ENCODE data around the gene OR2M3.
"Not testable (repeated sequence)": the region's sequence is repeated elsewhere in the genome, so short reads cannot be mapped to it uniquely, and the experiment has no call there.

OR2M3 gene, protein sequence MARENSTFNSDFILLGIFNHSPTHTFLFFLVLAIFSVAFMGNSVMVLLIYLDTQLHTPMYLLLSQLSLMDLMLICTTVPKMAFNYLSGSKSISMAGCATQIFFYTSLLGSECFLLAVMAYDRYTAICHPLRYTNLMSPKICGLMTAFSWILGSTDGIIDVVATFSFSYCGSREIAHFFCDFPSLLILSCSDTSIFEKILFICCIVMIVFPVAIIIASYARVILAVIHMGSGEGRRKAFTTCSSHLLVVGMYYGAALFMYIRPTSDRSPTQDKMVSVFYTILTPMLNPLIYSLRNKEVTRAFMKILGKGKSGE

DNA sequence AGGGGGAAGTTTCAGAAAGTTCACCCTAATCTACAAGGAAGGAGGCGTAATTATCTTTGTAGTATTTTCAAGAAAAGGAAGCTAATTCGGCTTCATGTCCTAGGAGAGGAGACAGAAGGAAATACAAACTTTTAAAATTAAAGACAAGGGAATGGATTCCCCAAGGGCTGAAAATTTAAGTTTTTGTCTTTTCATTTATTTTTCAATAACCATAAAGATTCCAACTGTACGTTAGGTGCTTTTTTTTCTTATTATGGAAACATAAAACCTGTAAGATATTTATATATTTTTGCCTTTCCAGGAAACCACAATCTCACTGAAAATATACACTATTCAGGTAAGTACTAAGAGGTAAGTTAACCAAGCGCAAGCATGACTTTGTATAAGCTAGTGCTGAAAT, at the start of gene OR2M3:
Gene OR2M3 (plus strand): TSS at position 301 of the 400 bp plus-strand sequence. CDS start 5,803 bp downstream, outside the sequence.
- no peak for DNase-seq (ENCODE audit: low read depth)

DNA sequence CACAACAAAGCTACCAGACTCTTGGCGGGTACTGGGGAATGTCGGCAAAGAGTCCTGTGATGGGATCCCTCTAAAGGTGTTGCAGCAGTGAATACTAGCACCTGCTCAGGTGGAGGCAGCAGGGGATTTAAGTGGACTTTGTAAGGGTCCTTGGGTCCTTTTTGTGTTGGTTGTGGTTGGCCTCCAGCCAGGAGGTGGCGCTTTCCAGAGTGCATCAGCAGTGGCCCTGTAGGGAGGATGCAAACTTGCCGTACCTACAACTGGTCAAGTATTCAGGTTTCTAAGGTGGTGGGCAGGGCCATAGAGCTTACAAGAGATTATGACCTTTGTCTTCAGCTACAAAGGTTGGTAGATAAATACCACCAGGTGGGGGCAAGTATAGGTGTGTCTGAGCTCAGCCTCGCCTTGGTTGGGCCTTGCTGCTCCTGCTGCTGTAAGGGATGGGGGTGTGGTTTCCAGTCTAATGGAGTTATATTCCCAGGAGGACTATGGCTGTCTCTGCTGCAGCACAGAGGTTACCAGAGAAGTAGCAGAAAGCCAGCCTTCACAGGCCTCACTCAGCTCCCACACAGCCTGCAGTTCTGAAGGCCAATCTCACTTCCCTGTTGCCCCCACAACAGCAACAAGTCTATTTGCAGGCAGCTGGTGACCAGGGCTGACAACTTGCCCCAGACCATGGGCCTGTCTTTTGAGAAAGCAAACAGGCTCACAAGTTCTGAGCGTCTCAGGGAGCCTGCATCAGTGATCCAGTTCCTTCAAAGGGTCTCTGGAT, 44.8 kb upstream of the OR2M3 start:
- DNase-seq (ENCODE audit: low read depth): no peak

DNA sequence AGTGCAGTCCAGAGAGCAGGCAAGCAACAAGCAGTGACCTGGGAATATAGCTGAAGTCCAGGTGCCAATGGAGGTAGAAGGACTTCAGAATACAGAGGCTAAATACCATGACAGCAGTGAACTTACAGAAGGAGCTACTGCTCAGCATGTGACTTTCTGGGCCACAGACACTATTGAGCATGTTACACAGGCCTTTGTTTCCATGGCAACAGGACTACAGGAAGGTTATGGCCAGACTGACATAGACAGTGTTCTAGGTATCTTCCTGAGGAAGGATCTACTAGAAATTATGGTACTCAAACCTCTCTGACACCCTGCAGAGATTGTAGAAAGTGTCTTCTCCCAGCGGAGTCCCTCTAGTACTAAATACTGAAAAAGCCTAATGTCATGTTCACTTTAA, 41.1 kb upstream of the OR2M3 start:
- DNase-seq (ENCODE audit: low read depth): no peak

DNA sequence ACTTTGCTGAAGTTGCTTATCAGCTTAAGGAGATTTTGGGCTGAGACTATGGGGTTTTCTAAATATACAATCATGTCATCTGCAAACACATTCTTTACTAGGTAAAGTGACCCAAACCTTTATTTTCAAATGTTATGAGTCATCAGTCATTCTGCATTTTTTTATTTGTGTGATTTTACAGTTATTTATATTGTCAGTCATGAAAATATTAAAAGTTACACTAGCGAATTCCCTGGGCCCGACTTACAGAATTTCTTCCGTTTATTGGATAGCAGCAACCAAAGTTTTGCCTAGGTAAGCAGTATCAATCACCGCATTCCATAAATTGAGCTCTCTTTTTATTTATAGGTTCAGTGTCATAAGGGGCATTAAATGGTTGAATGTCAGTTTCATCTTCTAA, 38.3 kb upstream of the OR2M3 start:
- no peak for DNase-seq (ENCODE audit: low read depth)

GRCh38 chr1:248164031-248164430, 33.0 kb upstream of the OR2M3 start:
- DNase-seq (ENCODE audit: low read depth): no peak

DNA sequence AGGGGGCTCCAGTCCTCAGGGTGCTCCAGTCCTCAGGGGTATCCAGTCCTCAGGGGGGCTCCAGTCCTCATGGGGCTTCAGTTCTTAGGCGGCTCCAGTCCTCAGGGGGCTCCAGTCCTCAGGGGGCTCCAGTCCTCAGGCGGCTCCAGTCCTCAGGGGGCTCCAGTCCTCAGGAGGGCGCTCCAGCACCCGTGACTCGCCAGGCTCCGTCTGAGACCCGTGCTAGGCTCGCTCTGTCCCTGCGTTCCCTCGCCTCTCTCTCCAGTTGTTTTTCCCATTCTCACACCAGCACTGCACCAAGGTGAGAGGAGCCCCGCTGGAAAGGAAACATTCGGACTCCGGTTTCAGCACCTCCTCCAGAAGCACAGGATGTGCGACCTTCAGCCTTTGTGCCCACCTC, 31.9 kb upstream of the OR2M3 start:
- DNase-seq (ENCODE audit: low read depth): no peak

DNA sequence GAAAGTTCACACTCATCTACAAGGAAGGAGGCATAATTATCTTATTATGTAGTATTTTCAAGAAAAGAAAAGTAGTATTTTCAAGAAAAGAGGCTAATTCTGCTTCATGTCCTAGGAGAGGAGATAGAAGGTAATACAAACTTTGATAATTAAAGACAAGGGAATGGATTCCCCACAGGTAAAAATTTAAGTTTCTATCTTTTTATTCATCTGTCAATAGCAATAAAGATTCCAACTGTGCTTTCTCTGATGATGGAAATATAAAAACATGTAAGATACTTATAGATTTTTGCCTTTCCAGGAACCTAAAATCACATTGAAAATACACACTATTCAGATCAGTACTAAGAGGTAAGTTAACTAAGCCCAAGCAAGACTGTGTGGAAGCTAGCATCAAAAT, 22.5 kb upstream of the OR2M3 start, which contains the start of gene OR2M2:
Gene OR2M2 (plus strand): TSS at position 301 of the 400 bp plus-strand sequence. CDS start 5,165 bp downstream, outside the sequence.
- DNase-seq (ENCODE audit: low read depth): no peak

DNA sequence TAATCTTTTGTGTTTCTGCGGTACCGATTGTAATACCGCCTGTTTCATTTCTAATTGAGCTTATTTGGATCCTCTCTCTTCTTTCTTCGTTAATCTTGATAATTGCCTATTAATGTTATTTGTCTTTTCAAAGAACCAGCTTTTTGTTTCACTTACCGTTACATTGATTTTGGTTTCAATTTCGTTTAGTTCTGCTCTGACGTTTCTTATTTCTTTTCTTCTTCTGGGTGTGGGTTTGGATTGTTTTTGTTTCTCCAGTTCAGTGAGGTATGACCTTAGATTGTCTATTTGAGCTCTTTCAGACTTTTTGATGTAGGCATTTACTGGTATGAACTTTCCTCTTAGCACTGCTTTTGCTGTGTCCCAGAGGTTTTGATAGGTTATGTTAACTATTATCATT, 13.1 kb upstream of the OR2M3 start:
- no peak for DNase-seq (ENCODE audit: low read depth)

DNA sequence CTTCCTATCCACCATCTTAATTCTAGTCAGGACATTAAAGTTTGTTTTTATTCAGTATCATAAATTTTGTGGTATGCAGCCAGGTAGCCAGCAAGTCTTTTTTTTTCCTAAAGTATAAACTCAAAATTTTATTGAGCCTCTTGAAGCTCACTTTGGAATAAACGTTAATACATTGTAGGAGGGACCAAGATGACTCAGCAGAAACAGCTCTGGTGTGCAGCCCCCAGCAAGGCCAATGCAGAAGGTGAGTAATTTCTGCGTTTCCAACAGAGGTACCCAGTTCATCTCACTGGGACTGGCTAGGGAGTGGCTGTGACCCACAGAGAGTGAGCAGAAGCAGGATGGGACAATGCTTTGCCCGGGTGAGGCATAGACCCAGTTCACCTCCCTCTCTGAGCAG, 9.7 kb upstream of the OR2M3 start:
- DNase-seq (ENCODE audit: low read depth): no peak

- no peak for DNase-seq (ENCODE audit: low read depth)
These were observed 8.0 kb upstream of the OR2M3 start for GRCh38 chr1:248189026-248189425.

DNA sequence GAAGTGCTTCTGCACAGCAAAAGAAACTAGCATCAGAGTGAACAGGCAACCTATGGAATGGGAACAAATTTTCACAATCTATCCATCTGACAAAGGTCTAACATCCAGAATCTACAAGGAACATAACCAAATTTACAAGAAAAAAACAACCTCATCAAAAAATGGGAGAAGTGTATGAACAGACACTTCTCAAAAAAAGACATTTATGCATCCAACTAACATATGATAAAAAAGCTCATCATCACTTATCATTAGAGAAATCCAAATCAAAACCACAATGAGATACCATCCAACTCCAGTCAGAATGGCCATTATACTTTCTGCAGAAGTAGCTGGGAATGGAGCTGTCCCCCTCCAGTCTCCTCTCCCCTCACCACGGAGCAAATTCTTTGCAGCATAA, 2.9 kb upstream of the OR2M3 start:
- DNase-seq (ENCODE audit: low read depth): no peak

GRCh38 chr1:248215880-248216279, 18.8 kb downstream of the OR2M3 start:
- DNase-seq (ENCODE audit: low read depth): no peak

- DNase-seq (ENCODE audit: low read depth): no peak
These were observed 28.5 kb downstream of the OR2M3 start for GRCh38 chr1:248225537-248225936.

GRCh38 chr1:248229360-248229908, 32.4 kb downstream of the OR2M3 start:
- no peak for DNase-seq (ENCODE audit: low read depth)

DNA sequence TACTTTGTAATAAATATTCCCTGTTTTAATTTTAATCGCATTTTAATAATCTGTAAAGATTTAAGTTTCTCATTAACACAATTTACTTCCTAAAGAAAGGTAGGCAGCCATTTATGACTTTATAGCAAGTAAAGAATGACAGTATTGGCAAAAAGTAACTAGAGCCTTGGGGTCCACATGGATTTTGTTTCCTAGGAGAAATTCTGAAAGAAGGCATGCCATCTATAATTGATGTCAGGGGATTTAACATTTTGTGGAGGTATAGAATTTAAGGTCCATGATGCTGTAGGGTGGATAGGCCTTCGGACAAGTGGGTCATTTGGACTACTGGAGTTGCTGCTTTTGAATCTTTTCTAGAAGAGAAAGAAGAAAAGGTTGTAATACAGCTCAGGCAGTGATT, 34.1 kb downstream of the OR2M3 start, which contains the start of gene OR2M4:
Gene OR2M4 (plus strand): TSS at position 301 of the 400 bp plus-strand sequence. CDS start 7,512 bp downstream, outside the sequence.
- no peak for DNase-seq (ENCODE audit: low read depth)

- no peak for DNase-seq (ENCODE audit: low read depth)
These were observed 42.4 kb downstream of the OR2M3 start for GRCh38 chr1:248239478-248239877.

- DNase-seq (ENCODE audit: low read depth): no peak
These were observed 46.1 kb downstream of the OR2M3 start for GRCh38 chr1:248243204-248243603.

- not testable (repeated sequence) for DNase-seq (ENCODE audit: low read depth)
These were observed 62.2 kb downstream of the OR2M3 start for GRCh38 chr1:248259309-248259708.

Data from activated gamma-delta T cell treated with anti-CD3 and anti-CD28 coated beads, Interleukin-2, amount 50 U/mL, for 16 hours (primary cell).